ENCODE data around the gene TLR8. TPM values are rescaled to one million over a fixed set of nuclear protein-coding genes. Genes with fewer than 3 reads are reported as not detected.
A peak's percentile ranks its signal among the peaks of the same experiment; 100 is the strongest.
"Not testable (repeated sequence)": the region's sequence is repeated elsewhere in the genome, so short reads cannot be mapped to it uniquely, and the experiment has no call there.

The TLR8 gene
- total RNA-seq, 2 experiments from 2014 or later, result not detected

- Mint-ChIP-seq H3K4me3 (no peak overlapping the region), H3K4me1 (ENCODE audit: low read depth) (peaks cover 56% of the 10 kb centered on the region), H3K9me3 (no peaks in the 10 kb centered on the region), H3K27me3 (no peaks in the 10 kb centered on the region), H3K27ac (peak overlapping the region; percentile 99), H3K36me3 (peaks cover 2% of the 10 kb centered on the region)
- DNase-seq, result no peak
- intact Hi-C loops (cut with micrococcal nuclease), result loop anchor here (5.0 to 10.0 kb wide), 2 partner anchors 416 to 774 kb away; partner anchors contain the start of genes OFD1 and TRAPPC2
- POLR2A ChIA-PET, result interaction anchor here (1.2 to 17.1 kb wide), 3 partner anchors 9 to 129 kb away, joined by 4 to 426 read pairs (median 14); partner anchors contain the start of gene TMSB4X
- CTCF ChIA-PET, result interaction anchor here (0.8 to 2.0 kb wide), 5 partner anchors 12 to 134 kb away, joined by 4 to 13 read pairs (median 8); no protein-coding TSS in a partner anchor
Measured at GRCh38 chrX:12958461-12958860, 52.0 kb downstream of the TLR8 start.

DNA sequence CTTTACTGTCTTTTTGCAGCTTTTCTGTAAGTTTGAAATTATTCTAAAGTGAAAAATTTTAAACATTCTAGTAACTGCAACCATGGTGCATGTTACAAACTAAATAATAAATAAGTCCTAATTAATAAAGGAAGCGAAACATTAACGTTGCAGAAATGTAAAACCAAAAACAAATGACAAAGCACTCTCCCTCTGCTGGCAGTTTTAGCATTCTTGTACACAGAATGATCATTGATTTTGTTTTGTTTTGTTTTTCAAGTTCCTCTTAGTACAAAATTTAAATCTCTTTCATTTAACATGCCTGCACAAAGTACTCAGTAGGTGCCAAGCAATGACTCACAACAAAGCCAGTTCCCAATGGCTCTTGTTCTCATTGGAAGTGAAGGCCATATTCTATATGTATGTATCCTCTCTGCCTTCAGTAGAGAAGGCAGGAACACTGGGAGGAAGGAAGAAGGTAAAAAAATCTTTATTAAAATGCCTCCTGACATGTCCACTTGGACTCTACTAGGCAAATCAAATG lies 54.8 kb downstream of the TLR8 start:
- no peaks in the 10 kb centered on the region for H3K9me3 Mint-ChIP-seq
- POLR2A ChIA-PET, result interaction anchor here (17.1 kb wide), 1 partner anchor 12 kb away, joined by 426 read pairs; the partner anchor contains the start of gene TMSB4X
- peaks cover 56% of the 10 kb centered on the region for H3K4me1 Mint-ChIP-seq (ENCODE audit: low read depth)

DNA sequence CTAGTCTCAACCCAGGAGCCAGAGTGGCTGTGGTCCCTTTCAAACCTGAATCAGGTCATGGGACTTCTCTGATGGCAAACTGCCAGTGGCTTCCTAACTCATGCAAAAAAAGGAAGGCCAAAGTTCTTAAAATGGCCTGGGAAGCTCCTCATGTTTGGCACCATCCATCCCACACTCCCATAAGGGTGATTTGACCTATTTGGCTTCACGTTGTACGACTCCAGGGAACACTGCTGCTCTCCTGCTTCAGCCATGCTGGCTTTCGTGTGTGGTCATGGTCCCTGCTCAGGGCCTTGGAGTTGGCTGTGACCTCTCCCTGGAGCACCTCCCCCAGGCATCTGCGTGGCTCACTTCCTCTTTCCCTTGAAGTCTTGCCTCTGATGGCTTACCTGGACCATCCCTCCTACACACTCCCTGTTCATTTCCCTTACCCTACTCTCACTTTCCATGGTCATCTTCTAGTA lies 55.7 kb downstream of the TLR8 start:
- no peak overlapping the region for H3K4me3 Mint-ChIP-seq
- H3K4me1 Mint-ChIP-seq (ENCODE audit: low read depth), result peaks cover 56% of the 10 kb centered on the region
- H3K27ac Mint-ChIP-seq, result peak overlapping the region; percentile 53
- ChIA-PET CTCF (no interaction called here), POLR2A (interaction anchor here (17.1 kb wide), 1 partner anchor 11 kb away, joined by 426 read pairs; the partner anchor contains the start of gene TMSB4X)
- H3K27me3 Mint-ChIP-seq, result no peaks in the 10 kb centered on the region
- intact Hi-C loops (cut with micrococcal nuclease), result no loop called here
- H3K9me3 Mint-ChIP-seq, result no peaks in the 10 kb centered on the region
- H3K36me3 Mint-ChIP-seq, result no peaks in the 10 kb centered on the region
- no peak for DNase-seq

More for the DNA sequence above, 54.8 kb downstream of the TLR8 start:
- Mint-ChIP-seq H3K36me3 (no peaks in the 10 kb centered on the region), H3K27ac (peak overlapping the region; percentile 85), H3K4me3 (no peak overlapping the region), H3K27me3 (no peaks in the 10 kb centered on the region)
- CTCF ChIA-PET, result interaction anchor here (1.1 to 1.4 kb wide), 2 partner anchors 11 to 14 kb away, joined by 3 to 4 read pairs; no protein-coding TSS in a partner anchor
- DNase-seq, result no peak
- intact Hi-C loops (cut with micrococcal nuclease), result no loop called here

DNA sequence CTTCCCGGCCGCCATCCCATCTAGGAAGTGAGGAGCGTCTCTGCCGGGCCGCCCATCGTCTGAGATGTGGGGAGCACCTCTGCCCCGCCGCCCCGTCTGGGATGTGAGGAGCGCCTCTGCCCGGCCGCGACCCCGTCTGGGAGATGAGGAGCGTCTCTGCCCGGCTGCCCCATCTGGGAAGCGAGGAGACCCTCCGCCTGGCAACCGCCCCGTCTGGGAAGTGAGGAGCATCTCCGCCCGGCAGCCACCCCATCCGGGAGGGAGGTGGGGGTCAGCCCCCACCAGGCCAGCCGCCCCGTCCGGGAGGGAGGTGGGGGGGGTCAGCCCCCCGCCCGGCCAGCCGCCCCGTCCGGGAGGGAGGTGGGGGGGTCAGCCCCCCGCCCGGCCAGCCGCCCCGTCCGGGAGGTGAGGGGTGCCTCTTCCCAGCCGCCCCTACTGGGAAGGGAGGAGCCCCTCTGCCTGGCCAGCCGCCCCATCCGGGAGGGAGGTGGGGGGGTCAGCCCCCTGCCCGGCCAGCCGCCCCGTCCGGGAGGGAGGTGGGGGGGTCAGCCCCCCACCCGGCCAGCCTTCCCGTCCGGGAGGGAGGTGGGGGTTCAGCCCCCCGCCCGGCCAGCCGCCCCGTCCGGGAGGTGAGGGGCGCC lies 56.9 kb downstream of the TLR8 start:
- H3K4me1 Mint-ChIP-seq (ENCODE audit: low read depth), result peaks cover 54% of the 10 kb centered on the region
- H3K36me3 Mint-ChIP-seq; H3K4me3 Mint-ChIP-seq; H3K27me3 Mint-ChIP-seq; H3K9me3 Mint-ChIP-seq; CTCF ChIA-PET; intact Hi-C loops (cut with micrococcal nuclease); DNase-seq; POLR2A ChIA-PET; H3K27ac Mint-ChIP-seq: not testable (repeated sequence)

GRCh38 chrX:12965131-12965940 lies 58.9 kb downstream of the TLR8 start:
- POLR2A ChIA-PET, result interaction anchor here (2.1 to 16.1 kb wide), 2 partner anchors 9 to 12 kb away, joined by 8 to 426 read pairs; partner anchors contain the start of gene TMSB4X
- Mint-ChIP-seq H3K9me3 (no peaks in the 10 kb centered on the region), H3K4me1 (ENCODE audit: low read depth) (peaks cover 56% of the 10 kb centered on the region), H3K27me3 (no peaks in the 10 kb centered on the region), H3K4me3 (no peak overlapping the region), H3K36me3 (no peaks in the 10 kb centered on the region), H3K27ac (peak overlapping the region; percentile 96)
- CTCF ChIA-PET, result interaction anchor here (5.0 kb wide), 1 partner anchor 15 kb away, joined by 26 read pairs; no protein-coding TSS in a partner anchor
- intact Hi-C loops (cut with micrococcal nuclease), result no loop called here
- DNase-seq, result no peak

DNA sequence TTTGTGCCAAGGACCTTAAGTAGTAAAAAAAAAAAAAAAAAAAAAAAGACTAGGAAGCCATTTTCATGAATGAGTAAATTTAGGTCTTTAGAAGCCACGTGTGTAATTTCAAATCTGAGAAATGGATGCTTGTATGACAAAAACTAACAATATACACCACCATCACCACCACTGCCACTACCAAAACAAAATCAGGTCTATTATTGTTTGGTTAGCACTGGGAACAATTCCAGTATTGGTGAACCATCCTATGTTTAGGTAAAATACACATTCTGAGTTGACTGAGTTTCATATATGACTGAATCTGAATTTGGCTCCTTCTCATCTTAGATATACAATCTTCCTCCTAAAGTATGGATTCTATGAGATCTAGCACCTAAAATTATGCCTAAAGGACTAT lies 59.7 kb downstream of the TLR8 start:
- Mint-ChIP-seq H3K4me1 (ENCODE audit: low read depth) (peaks cover 50% of the 10 kb centered on the region), H3K27ac (peak overlapping the region; percentile 96), H3K9me3 (no peaks in the 10 kb centered on the region), H3K36me3 (no peaks in the 10 kb centered on the region), H3K27me3 (no peaks in the 10 kb centered on the region), H3K4me3 (peak overlapping the region; percentile 45)
- ChIA-PET CTCF (interaction anchor here (4.6 to 5.0 kb wide), 2 partner anchors 16 to 20 kb away, joined by 25 to 26 read pairs; no protein-coding TSS in a partner anchor), POLR2A (interaction anchor here (0.9 to 16.1 kb wide), 3 partner anchors 9 to 13 kb away, joined by 3 to 426 read pairs (median 8); partner anchors contain the start of gene TMSB4X)
- intact Hi-C loops (cut with micrococcal nuclease), result loop anchor here (1.0 kb wide), 1 partner anchor 10 kb away; no protein-coding TSS in a partner anchor
- no peak for DNase-seq

DNA sequence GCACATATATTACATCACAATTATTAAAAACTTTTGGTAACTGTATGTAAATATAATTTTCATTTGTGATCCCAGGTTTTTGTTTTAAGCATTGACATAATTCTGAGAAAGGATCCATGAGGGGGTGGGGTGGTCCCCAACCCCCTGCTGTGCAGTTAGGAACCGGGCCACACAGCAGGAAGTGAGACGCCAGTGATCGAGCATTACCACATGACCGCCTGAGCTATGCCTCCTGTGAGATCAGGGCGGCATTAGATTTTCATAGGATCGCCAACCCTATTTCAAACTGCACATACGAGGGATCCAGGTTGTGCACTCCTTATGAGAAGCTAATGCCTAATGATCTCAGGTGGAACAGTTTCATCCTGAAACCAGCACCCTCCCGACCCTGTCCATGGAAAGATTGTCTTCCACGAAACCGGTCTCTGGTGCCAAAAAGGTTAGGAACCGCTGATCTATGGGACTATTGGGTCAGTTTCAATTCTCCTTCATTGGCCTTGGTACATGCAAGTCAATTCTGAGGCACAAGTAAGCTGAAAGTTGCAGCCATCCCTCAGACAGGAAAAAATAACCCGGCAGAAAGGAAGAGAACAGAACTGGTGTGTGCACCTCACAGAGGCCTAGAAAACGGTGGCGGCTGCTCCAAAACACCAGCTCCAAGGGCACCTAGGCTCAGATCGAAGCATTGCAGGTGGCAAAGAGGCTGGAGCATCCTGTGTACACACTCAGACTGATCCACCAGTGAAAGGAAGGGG lies 61.5 kb downstream of the TLR8 start:
- Mint-ChIP-seq H3K27ac (peak overlapping the region; percentile 96), H3K27me3 (no peaks in the 10 kb centered on the region), H3K9me3 (no peaks in the 10 kb centered on the region), H3K4me3 (peak overlapping the region; percentile 82), H3K4me1 (ENCODE audit: low read depth) (peaks cover 41% of the 10 kb centered on the region), H3K36me3 (peaks cover 10% of the 10 kb centered on the region)
- POLR2A ChIA-PET, result interaction anchor here (0.6 to 16.1 kb wide), 6 partner anchors 10 to 123 kb away, joined by 4 to 426 read pairs (median 6); no protein-coding TSS in a partner anchor
- CTCF ChIA-PET, result interaction anchor here (0.6 to 5.0 kb wide), 6 partner anchors 13 to 62 kb away, joined by 3 to 26 read pairs (median 6); no protein-coding TSS in a partner anchor
- DNase-seq, result peak; percentile 56
- intact Hi-C loops (cut with micrococcal nuclease), result no loop called here

DNA sequence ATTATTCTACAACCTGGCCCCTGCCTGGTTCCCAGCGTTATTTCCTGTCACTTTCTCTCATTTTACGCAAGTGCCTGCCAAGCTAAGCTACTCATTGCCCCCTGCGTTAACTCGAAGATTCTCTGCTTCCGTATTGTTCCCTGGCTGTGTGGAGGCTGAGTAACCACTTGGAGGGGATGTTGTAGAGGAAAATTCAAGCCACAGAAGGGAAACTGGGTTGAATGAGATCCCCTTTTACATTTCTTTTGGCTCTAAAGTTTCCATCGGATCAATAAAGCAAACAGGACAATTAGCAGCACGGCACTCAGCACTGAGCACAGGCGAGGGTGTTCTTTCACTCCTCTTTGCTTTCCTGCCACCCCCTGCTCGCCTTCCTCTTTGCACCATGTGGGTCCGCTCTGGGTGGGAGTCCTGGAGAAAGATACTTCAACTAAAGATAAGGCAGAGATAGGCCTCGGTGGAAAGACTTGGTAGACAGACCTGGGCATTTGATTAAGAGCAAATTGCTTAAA lies 64.3 kb downstream of the TLR8 start:
- CTCF ChIA-PET, result interaction anchor here (1.1 to 4.6 kb wide), 6 partner anchors 13 to 122 kb away, joined by 3 to 25 read pairs (median 6); no protein-coding TSS in a partner anchor
- no peaks in the 10 kb centered on the region for H3K9me3 Mint-ChIP-seq
- POLR2A ChIA-PET, result interaction anchor here (0.5 to 16.1 kb wide), 6 partner anchors 8 to 448 kb away, joined by 3 to 426 read pairs (median 4); no protein-coding TSS in a partner anchor

DNA sequence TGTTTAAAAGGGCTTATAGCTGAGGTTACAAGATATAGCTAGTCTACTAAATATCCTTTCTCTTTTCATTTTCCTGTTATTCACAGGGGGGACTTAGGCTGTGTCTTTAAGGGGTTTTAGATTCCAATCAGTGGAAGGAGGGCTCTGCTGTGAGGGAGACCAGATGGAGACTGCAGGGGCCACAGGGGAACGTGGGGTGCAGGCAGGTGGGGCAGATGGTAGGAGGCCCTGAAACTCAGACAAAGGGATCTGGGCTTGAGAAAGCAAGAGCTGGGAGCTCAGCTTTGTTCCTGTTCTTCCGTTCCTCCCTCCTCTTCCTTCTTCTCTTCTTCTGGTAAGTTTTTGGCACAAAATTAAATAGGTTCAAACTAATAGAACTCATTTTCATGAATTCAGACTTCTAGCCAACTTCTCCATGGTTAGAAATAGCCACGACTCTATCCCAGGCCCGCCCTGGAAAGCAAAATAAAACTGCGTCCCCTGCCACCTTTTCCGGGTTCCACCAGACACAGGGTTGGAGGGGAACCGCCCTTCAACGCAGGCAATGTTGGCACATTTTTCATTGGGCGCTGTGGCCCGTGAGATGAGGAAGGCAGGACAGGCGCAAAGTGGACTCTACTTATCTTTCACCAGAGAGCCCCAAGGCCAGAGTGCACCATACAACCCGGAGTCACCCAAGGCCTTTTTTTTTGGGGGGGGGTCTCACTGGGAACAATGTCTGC lies 65.0 kb downstream of the TLR8 start:
- intact Hi-C loops (cut with micrococcal nuclease), result no loop called here
- H3K4me1 Mint-ChIP-seq (ENCODE audit: low read depth), result peaks cover 25% of the 10 kb centered on the region
- peak overlapping the region; percentile 86 for H3K4me3 Mint-ChIP-seq
- peaks cover 37% of the 10 kb centered on the region for H3K36me3 Mint-ChIP-seq
- H3K9me3 Mint-ChIP-seq, result no peaks in the 10 kb centered on the region
- ChIA-PET POLR2A (interaction anchor here (1.0 to 16.1 kb wide), 5 partner anchors 18 to 119 kb away, joined by 3 to 426 read pairs (median 71); no protein-coding TSS in a partner anchor), CTCF (interaction anchor here (1.1 to 1.9 kb wide), 6 partner anchors 14 to 121 kb away, joined by 3 to 8 read pairs (median 6); no protein-coding TSS in a partner anchor)
- H3K27me3 Mint-ChIP-seq, result peaks cover 3% of the 10 kb centered on the region
- DNase-seq, result peak; percentile 61
- H3K27ac Mint-ChIP-seq, result peak overlapping the region; percentile 99

More for the DNA sequence above, 64.3 kb downstream of the TLR8 start:
- intact Hi-C loops (cut with micrococcal nuclease), result loop anchor here (1.0 kb wide), 2 partner anchors 14 to 19 kb away; no protein-coding TSS in a partner anchor
- peaks cover 31% of the 10 kb centered on the region for H3K36me3 Mint-ChIP-seq
- H3K27ac Mint-ChIP-seq, result peak overlapping the region; percentile 99
- H3K27me3 Mint-ChIP-seq, result peaks cover 3% of the 10 kb centered on the region
- DNase-seq, result peak; percentile 70
- peak overlapping the region; percentile 86 for H3K4me3 Mint-ChIP-seq
- H3K4me1 Mint-ChIP-seq (ENCODE audit: low read depth), result peaks cover 32% of the 10 kb centered on the region

DNA sequence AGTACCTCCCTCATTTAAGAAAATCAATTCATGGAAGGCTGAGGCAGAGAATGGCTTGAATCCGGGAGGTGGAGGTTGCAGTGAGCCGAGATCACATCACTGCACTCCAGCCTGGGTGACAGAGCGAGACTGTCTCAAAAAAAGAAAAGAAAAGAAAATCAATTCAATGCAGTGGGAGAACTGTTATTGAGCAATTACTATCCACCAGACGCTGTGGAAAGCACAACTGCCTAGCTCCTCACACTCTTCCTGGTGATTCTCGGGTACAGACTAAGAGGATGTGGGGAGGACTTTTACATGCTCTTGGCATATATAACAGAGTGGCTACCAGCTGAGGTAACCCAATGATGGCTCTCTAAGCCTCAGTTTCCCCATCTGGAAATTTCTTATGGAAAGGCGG lies 65.8 kb downstream of the TLR8 start:
- ChIA-PET CTCF (interaction anchor here (1.2 to 1.9 kb wide), 4 partner anchors 17 to 115 kb away, joined by 3 to 8 read pairs (median 6); no protein-coding TSS in a partner anchor), POLR2A (interaction anchor here (8.8 to 16.1 kb wide), 3 partner anchors 19 to 117 kb away, joined by 71 to 426 read pairs (median 192); no protein-coding TSS in a partner anchor)
- DNase-seq, result no peak
- no peaks in the 10 kb centered on the region for H3K9me3 Mint-ChIP-seq
- peak overlapping the region; percentile 99 for H3K27ac Mint-ChIP-seq
- intact Hi-C loops (cut with micrococcal nuclease), result no loop called here
- H3K4me1 Mint-ChIP-seq (ENCODE audit: low read depth), result peaks cover 21% of the 10 kb centered on the region
- H3K4me3 Mint-ChIP-seq, result peak overlapping the region; percentile 86
- peaks cover 44% of the 10 kb centered on the region for H3K36me3 Mint-ChIP-seq
- peaks cover 3% of the 10 kb centered on the region for H3K27me3 Mint-ChIP-seq

Measured in activated CD4-positive, alpha-beta memory T cell treated with anti-CD3 and anti-CD28 coated beads for 36 hours (primary cell).